ENCODE results near the gene EIPR1.

DNA sequence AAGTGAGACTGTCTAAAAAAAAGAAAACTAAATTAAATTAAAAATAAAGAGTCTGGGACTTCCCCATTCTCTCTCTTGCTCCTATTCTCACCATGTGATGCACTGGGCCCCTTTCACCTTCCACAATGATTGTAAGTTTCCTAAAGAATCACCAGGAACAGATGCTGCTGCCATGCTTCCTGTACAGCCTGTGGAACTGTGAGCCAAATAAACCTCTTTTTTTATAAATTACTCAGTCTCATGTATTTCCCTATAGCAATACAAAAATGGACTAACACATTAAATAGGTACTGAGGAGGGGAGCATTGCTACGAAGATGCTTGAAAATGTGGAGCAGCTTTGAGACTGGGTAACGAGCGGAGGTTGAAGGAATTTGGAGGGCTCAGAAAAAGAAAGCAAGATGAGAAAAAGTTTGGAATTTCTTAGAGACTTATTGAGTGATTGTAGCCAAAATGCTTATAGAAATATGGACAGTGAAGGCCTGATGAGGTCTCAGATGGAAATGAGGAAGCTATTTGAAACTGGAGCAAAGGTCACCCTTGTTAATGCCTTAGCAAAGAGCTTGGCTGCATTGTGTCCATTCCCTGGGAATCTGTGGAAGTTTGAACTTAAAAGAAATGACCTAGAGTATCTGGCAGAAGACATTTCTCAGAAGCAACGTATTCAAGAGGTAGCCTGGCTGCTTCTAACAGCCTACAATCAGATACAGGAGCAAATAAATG is 128.7 kb downstream of the EIPR1 start:
- TF ChIP-seq, protein P1, sequence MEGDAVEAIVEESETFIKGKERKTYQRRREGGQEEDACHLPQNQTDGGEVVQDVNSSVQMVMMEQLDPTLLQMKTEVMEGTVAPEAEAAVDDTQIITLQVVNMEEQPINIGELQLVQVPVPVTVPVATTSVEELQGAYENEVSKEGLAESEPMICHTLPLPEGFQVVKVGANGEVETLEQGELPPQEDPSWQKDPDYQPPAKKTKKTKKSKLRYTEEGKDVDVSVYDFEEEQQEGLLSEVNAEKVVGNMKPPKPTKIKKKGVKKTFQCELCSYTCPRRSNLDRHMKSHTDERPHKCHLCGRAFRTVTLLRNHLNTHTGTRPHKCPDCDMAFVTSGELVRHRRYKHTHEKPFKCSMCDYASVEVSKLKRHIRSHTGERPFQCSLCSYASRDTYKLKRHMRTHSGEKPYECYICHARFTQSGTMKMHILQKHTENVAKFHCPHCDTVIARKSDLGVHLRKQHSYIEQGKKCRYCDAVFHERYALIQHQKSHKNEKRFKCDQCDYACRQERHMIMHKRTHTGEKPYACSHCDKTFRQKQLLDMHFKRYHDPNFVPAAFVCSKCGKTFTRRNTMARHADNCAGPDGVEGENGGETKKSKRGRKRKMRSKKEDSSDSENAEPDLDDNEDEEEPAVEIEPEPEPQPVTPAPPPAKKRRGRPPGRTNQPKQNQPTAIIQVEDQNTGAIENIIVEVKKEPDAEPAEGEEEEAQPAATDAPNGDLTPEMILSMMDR (IDR thresholded peaks at IDR 0.05), result no peak
- TF ChIP-seq POLR2AphosphoS5 (IDR thresholded peaks at IDR 0.05), result no peak
- no peak for TF ChIP-seq EP300 (IDR thresholded peaks at IDR 0.05; ENCODE audit: low read depth)
- TF ChIP-seq POLR2A (IDR thresholded peaks at IDR 0.05), result no peak
